Esophagus mucosa (tissue), 1 donor: ENCODE measurements around the gene NR2C2. TPM values are rescaled to one million over a fixed set of nuclear protein-coding genes. Genes with fewer than 3 reads are reported as not detected.

Experiments
- ATAC-seq: fragments of 200-7000 bp; cut with Tn5 transposase; one replicate; pipeline ENCODE4 v1.9.1; 2020
- total RNA-seq: library from RNA; stranded (reverse); gene quantifications from one replicate; pipeline ENCODE4 v1.2.4, GENCODE V29; 2023
- donor health status: DM: yes; HTN: yes; CAD: no.

The NR2C2 gene
- total RNA-seq, 1 donor from 2014 or later: 19.2 TPM

DNA sequence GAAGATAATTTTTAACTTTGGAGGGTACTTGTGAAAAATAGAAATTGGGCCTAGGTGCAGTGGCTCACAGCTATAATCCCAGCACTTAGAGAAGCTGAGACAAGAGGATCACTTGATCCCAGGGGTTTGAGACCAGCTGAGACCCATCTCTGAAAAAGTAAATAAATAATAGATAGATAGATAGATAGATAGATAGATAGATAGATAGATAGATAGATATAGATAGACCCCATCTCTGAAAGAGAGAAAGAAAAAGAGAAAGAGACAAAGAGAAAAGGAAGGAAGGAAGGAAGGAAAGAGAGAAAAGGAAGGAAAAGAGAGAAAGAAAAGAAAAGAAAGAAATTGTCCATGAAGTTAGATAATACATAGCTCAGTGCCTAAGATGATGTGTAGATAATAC lies 82.2 kb downstream of the NR2C2 start:
- no peak for ATAC-seq

DNA sequence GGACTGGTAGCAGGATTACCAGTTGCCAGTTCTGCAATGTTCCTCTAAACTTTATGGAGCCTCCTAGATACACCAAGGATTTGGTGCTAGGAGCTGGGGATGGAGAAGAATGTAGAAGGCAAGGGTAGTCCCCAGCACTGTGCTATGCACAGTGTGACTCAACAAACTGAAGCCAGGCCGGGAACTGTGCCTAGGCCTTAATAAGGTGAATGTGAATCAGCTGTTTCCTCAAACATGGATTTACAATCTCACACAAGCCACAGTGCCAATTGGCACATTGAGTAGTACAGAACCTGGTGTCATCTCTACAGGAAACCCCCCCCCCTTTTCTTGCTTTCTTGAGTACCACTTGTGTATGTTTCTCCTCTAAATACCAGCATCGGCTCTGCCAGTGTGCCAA lies 85.3 kb downstream of the NR2C2 start:
- ATAC-seq: no peak

DNA sequence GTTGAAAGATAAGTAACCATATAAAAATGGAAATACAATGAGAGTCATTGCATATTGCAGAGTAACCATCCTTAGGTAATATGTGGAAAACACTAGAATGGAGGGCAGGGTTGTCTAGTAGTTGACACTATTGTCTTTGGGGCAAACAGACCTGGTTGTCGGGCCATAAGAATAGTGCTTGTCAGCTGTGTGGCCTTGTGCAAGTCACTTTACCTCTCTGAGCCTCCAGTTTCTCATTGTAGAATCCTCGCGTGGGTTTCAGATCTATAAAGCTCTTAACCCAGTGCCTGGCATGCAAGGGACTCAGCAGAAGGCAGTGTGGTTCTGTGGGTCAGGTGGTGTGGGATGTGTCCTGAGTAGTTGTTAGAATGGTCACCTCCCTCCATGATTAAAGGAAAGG lies 85.7 kb downstream of the NR2C2 start:
- no peak for ATAC-seq

DNA sequence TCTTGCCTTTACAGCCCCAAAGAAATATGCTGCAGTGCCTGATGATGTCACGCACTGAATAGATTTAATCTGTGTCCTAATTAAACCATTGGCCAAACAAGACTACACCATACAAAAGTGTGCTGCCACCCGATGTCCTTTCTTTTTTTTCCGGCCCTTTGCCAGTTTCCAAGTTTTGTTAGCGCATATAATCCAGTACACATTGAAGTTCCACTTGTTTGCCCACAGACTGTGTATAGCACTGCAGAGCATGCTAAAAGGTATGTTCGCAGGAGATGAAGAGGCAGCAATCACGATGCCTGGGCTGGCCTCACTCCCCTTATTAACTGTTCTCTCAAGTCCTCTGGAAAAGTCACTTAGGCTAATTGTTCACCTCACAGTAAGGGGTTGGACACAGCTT lies 90.9 kb downstream of the NR2C2 start:
- ATAC-seq: no peak

DNA sequence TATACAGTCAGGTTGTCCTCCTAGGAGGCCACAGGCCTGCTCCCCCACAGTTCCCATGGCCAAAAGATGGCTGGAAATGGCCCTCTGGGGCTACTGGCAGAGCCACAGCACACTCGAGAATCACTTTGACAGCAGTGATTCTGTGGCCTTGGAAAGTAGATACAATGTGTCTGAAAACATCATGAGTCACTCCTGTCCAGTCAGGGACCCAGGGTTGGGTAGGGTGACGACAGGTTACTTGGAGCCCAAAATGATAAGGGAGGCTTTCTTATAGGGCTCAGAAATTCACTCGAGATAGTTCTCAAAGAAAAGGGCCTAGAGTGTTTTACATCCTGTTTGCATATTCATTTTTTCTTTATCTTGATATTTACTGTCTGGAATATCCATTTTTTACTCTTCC lies 93.5 kb downstream of the NR2C2 start:
- ATAC-seq: no peak

DNA sequence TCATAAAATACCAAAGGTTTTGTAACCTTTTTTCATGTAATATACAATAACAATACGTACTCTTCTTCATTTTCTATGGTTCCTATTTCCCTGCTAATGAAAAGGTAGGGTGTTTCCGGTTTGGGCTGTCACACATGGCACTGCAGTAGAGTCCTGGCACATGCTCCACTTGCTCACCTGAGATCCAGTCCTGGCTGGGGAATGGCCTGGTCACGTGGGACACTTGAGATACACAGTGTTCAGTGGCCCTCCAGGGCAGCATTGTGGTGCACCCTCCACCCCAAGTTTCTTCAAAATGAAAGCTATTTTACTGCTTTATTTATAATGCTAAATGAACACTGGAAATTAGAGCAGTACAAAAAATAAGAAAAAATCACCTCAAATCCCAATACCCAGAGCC lies 94.6 kb downstream of the NR2C2 start:
- no peak for ATAC-seq

DNA sequence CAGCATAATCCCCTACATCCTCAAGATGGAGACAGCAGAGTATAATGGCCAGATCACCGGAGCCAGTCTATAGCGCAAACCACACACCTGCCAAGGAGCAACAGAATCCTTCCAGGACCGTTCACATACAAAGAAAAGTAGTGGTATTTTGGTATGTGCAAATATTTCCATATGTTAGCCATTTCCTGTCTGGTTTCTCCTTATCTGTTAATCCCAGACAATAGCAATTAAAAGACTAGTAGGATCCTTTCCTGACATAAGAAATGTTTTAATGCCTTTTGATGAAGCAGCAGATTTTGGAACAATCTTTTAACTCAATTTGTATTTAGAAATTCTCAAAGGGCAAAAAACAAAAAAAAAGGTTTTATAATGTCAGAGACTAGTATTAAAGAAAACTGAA lies 95.6 kb downstream of the NR2C2 start:
- ATAC-seq: no peak

DNA sequence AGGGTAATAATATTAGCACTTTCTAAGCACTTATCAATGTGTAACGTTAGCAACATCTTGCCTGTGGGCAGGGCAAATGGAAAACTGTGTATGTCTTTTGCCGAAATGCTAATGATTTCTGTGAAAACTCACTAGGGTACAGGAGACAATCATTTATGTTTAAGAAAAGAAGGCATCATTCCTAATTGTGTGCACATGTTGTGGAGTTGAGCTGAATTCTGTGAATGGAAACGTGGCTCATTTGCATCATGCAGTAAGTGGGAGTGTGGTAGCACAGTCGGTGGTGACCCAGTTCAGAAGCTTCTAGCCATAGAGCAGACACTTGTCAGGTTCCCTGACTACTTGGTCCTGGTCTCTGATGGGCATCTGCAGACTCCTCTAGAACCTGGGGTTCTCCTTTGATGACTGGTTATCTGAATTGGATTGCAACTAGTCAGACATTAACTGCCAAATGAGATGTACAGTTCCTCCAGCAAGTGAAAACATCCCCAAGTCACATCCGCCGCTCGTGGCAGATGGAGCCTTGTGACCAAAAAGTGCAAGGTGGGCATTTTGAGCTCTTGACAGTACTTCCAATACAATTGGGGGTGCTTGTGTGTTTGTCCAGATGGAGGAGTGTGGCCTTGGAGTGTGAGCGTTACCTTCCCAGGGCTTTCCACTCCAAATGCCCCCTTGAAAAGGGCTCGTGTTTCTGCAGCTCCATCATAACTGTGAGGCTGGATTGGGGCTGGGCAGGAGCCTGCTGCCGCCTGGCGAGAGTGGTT lies 96.2 kb downstream of the NR2C2 start:
- ATAC-seq: no peak

DNA sequence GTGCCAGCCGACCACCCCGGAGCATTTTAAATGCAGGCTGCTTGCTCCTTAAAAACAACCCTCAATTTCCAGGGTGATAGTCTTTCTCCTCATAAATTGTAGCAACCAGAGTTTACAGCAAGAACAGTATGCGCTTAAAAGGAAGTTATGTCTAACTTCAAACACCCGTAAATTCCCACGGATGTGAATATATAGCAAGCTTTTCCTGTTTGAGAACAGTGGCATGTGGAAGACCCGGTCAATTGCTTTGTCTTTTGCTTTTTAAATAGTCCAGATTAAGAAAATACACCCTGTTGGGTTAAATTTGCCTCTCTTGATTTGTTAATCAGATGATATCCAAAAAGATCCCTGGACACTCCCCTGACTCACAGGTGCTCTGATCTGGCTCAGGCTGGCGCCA lies 96.9 kb downstream of the NR2C2 start:
- ATAC-seq: no peak

DNA sequence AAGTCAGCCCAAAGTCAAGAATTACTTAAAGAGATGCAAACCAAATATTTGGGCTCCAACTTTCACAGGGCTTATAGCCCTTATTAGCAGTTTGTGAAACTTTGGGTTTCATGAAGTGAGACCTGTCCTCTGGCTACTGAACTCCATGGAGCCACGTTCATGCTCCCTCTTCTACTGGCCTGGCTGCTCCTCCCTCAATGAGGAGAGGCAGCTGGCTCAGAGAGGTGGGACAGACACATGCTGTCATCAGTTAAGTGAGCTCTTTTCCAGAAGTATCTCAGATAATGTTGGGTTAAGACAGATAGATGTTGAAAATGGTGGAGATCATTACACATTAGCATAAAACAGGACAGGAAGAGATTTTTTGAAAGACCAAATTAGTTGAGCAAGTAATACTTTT lies 98.3 kb downstream of the NR2C2 start:
- no peak for ATAC-seq

DNA sequence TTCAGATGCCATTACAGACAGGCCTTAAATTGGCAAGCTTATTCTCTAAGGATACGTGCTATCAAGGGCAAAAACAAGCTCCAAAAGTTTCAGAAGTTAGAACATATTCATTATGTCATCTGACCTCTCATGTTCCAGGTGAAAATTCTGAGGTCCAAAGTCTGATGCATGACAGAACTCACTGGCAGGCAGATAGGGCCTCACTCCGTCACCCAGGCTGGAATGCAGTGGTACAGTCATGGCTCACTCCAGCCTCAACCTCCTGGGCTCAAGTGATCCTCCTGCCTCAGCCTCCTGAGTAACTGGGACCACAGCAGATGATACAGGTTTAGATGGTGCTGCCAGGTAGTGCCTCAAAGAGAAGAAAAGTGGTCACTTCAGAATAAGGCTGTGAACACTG lies 102.2 kb downstream of the NR2C2 start:
- ATAC-seq: no peak

DNA sequence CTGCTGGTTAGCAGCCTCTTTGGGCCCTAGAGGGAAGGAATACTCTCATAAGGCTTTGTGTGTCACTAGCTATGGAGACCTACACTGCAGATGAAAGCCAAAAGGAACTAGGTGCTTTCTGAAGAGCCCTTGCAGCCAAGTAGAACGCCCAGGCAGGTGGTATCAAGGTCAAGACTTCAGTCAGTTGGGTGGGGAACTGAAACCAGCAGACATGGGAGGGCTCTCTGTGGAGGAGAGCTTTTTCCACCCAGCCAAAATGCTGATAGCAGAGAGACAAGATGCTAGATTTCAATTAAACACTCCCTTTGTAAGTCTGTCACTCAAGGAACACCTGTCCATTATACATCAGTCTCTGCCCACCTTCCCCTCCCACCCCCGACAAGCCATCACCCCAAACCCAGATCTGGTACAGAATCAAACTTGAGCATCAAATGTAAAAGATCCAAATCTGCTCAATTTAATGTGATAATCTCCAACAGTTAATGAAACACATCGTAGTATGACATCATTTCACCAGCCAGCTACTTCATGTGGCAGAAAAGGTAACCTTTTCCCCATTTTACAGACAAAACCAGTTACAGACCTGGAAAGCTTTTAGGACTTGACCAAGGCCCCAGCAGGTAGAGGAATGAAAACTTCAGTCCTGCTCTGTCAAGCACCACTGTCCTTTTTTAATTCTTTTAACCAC lies 103.2 kb downstream of the NR2C2 start:
- peak; percentile 19 for ATAC-seq

DNA sequence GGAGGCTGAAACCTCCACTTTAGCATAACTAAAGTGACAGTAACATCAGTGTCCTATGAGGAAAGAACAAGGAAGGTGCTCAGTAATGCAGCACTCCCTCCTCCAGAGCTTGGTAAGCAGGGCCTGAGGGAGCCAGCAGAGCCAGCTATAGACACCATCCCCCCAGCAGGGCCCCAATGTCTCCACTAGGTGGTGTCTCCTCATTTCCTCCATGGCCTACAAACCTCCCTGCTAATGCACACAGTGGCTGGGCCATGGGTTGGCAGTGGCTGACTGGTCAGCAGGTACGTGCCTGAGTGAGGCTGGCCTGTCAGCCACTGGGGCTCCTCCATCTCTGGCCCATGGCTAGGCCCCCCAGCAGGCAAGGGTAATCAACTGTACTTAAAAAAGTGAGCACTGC lies 104.1 kb downstream of the NR2C2 start:
- peak; percentile 82 for ATAC-seq

DNA sequence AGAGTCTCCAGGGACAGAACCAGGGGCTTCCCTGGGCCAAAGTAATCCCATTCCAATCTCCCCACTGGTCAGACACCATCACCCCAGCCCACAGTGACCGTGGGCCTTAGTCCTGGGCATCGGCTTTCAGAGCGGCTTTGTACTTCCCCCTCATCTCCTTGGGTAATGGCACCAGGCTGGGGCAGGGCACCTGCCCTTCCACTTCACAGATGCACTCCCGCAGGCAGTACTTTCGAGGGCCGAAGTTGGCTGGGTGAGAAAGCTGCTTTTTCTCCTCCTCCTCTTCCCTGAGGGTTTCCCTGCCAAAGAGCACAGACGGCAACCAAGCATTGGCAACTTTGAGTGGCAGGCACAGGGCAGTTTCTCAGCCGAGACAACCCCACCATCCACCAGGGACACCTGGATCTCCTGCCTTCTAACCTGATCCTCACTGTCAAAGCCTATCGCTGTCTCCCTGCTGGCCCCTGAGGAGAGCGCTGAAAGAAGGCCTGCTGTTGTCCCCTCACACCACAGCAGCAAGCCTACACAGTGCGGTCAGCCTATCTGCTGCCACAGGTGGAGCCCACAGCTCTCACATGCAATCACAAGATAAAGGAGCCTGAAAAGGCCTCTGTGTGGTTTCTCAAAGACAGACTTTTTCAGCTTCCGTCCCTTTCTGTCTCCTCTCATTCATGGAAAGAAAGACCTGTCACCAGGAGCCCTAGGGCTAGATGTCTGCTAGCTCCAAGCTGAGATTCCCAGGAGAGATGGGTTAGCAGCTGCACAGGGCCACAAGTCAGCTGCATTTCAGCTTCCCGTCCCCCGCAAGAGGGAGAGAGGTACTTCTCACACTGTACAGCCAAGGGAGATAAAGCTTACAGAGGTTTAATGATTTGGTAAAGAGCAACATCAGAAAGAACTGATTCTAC lies 105.2 kb downstream of the NR2C2 start:
- ATAC-seq: no peak

DNA sequence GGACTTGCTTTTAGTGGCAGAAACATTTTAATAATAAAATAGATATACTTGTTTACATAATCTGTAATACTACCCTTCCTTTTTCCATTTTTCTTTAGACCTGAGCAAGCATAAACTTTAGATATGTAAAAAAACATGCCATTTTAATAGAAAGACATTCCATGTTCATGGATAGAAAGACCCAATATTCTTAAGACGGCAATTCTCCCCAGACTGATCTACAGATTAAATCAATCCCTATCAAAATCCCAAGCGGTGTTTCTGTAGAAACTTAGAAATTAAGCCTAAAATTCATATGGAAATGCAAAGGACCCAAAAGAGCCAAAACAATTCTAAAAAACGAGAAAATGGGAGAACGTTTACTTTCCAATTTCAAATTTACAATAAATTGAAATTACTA lies 106.2 kb downstream of the NR2C2 start:
- ATAC-seq: no peak

DNA sequence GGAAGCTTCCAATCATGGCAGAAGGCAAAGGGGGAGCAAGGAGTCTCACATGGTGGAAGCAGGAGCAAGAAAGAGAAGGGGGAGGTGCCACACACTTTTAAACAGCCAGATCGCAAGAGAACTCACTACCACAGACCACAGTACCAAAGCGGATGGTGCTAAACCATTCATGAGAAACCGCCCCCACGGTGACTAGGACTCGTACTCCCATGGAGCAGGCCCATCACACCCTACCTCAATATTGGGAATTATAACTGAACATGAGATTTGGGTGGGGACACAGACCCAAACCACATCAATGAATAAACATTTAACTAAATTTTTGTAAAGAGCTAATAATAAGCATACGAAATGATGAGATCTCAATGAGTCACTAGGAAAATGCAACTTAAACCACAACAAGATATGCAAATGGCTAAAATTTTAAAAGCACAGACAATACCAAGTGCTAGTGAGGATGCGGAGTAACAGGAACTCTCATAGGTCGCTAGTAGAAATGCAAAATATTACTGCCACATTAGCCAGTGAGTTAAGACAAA lies 107.7 kb downstream of the NR2C2 start:
- peak; percentile 19 for ATAC-seq

DNA sequence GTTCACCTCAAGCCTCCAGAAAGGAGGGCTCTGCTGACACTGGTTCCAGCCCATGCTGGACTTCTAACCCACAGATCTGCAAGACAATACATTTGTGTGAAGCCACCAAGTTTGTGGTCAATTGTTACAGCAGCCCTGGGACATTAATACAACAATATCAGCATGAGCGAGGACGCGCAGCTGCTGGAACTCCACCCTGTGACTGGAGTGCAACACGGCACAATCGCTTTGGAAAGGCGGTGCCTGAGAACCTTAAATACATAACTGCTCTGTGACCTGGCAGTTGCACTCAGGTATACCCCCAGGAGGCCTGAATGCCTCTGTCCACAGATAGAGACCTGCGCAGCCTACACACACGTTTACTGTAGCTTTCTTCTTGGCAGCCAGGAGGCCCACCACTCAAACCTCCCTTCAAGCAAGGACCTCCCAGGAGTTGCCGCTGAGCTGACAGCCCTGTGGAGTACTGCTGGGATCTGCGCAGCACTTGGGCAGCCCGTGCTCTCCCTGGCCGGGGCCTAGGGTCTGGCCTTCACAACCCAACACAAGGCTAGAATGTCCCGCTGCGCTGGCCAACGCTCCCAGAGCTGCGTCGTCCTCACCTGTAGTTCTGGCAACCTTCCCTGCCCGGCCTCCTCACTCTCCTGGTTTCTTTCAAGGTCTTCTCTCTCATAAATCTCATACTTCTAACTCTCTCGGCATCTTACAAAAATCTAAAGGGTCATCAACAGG lies 109.5 kb downstream of the NR2C2 start:
- no peak for ATAC-seq

DNA sequence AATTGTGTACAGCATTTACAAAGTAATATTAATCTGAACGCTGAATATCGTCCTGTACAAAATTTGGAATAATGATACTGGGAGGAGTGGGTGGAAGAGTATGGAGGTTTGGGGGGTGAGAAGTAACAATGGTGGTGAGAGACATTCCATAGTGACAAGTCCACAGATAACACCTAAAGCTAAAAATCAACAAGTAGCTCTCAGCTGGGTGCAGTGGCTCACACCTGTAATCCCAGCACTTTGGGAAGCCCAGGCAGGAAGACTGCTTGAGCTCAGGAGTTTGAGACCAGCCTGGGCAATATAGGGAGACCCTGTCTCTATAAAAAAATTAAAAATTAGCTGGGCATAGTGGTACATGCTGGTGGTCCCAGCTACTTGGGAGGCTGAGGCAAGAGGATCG lies 112.6 kb downstream of the NR2C2 start:
- no peak for ATAC-seq

DNA sequence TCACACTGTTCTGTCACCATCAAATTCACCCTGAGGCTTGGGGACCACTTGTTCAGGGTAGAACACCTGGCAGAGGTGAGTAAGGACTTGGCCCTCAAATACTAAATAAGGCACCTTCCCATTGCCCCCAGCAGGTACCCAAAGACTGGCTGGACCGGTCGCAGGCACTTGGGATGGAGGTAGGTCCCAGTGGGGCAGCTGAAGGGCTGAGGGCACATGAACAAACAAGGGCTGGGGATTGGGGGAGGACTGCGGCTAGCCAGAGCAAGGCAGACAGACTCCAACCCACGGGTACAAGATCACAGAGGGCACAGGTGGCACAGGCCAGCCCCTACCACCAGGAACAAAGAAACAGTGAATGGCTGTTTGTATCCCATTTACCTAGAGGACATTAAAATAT lies 115.9 kb downstream of the NR2C2 start:
- no peak for ATAC-seq

DNA sequence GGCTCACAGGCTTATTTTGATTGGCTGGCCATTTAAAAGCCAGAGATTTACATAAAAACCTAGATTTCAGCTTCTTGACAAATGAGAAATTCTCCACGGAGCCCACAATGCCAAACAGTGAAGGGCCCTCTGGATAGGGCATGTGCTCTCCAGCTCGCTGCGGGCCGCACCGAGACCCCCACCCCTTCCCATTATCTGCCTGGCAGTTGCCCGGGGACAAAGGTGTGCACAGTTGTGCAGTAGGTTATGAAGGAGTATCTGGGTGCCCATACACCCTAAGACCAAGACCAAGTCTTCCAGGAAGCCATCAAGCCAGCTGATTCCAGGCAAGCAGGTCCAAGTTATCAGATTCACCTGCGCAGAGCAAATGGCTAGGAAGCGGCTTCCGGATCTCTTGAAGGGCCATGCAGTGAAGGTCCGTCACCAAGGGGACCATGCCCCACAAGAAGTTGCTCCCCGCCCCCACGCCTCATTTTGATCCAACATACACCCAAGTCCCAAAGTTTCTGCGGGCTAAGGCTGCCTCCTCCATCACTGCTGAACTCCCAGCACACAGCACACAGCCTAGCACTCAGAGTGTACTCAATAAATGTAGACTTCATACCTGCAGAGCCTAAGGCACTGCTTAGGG lies 116.4 kb downstream of the NR2C2 start:
- ATAC-seq: no peak

DNA sequence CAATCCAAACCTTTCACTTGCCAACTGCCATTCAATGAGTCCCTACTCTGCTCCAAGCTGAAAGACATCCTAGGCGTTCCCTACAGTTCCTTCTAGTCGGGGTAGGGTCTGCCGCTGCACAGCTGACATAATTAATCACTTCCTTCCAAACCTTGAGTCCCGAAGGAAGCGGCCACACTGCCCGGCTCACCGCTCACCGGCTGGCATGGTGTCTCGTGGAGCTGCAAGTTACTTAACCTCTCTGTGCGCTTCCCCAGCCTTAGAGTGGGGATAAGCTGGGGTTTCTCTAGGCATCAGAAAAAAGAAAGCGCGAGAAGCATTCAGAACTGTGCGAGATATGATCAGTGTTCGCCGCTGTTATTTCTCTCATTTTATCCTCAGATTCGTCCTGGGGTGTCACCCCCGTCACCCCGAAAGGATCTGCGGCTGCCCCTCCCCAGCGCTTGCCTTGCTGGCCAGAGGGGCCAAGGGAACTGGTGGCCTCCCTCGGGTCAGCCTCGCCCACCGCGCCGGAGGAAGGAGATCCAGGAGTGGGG lies 117.0 kb downstream of the NR2C2 start:
- ATAC-seq: peak; percentile 54
